ENCODE results near the gene OLFM1. TPM values are rescaled to one million over a fixed set of nuclear protein-coding genes. Genes with fewer than 3 reads are reported as not detected.
"Not testable (repeated sequence)": the region's sequence is repeated elsewhere in the genome, so short reads cannot be mapped to it uniquely, and the experiment has no call there.

Gene OLFM1
- total RNA-seq, 1 donor from 2014 or later = 0.47 TPM

- Mint-ChIP-seq H3K27ac (no peak overlapping the region), H3K27me3 (ENCODE audit: insufficient read depth) (no peaks in the 10 kb centered on the region), H3K4me3 (no peak overlapping the region), H3K9me3 (no peaks in the 10 kb centered on the region), H3K4me1 (ENCODE audit: low read depth) (no peaks in the 10 kb centered on the region), H3K36me3 (ENCODE audit: low read depth) (no peaks in the 10 kb centered on the region)
- DNase-seq (ENCODE audit: low spot score) = no peak
- intact Hi-C loops (cut with micrococcal nuclease) = no loop called here
Observed at GRCh38 chr9:135146241-135146640, 58.8 kb downstream of the OLFM1 start.

GRCh38 chr9:135146766-135147473 lies 59.5 kb downstream of the OLFM1 start:
- H3K4me3 Mint-ChIP-seq = no peak overlapping the region
- no peaks in the 10 kb centered on the region for H3K27me3 Mint-ChIP-seq (ENCODE audit: insufficient read depth)
- no peaks in the 10 kb centered on the region for H3K36me3 Mint-ChIP-seq (ENCODE audit: low read depth)
- no peak for DNase-seq (ENCODE audit: low spot score)
- H3K9me3 Mint-ChIP-seq = no peaks in the 10 kb centered on the region
- intact Hi-C loops (cut with micrococcal nuclease) = no loop called here
- H3K4me1 Mint-ChIP-seq (ENCODE audit: low read depth) = no peaks in the 10 kb centered on the region
- no peak overlapping the region for H3K27ac Mint-ChIP-seq

GRCh38 chr9:135147474-135147805 lies 60.0 kb downstream of the OLFM1 start:
- Mint-ChIP-seq H3K27ac (no peak overlapping the region), H3K4me1 (ENCODE audit: low read depth) (no peaks in the 10 kb centered on the region), H3K36me3 (ENCODE audit: low read depth) (no peaks in the 10 kb centered on the region), H3K4me3 (no peak overlapping the region), H3K27me3 (ENCODE audit: insufficient read depth) (no peaks in the 10 kb centered on the region), H3K9me3 (no peaks in the 10 kb centered on the region)
- no peak for DNase-seq (ENCODE audit: low spot score)
- intact Hi-C loops (cut with micrococcal nuclease) = no loop called here

- intact Hi-C loops (cut with micrococcal nuclease) = no loop called here
- Mint-ChIP-seq H3K27ac (no peak overlapping the region), H3K4me3 (no peak overlapping the region), H3K4me1 (ENCODE audit: low read depth) (no peaks in the 10 kb centered on the region), H3K27me3 (ENCODE audit: insufficient read depth) (no peaks in the 10 kb centered on the region), H3K36me3 (ENCODE audit: low read depth) (no peaks in the 10 kb centered on the region), H3K9me3 (no peaks in the 10 kb centered on the region)
- no peak for DNase-seq (ENCODE audit: low spot score)
Observed at GRCh38 chr9:135147938-135148337, 60.5 kb downstream of the OLFM1 start.

- no peak for DNase-seq (ENCODE audit: low spot score)
- no peaks in the 10 kb centered on the region for H3K4me1 Mint-ChIP-seq (ENCODE audit: low read depth)
- intact Hi-C loops (cut with micrococcal nuclease) = no loop called here
- H3K4me3 Mint-ChIP-seq = no peak overlapping the region
- no peaks in the 10 kb centered on the region for H3K36me3 Mint-ChIP-seq (ENCODE audit: low read depth)
- no peak overlapping the region for H3K27ac Mint-ChIP-seq
- no peaks in the 10 kb centered on the region for H3K27me3 Mint-ChIP-seq (ENCODE audit: insufficient read depth)
- no peaks in the 10 kb centered on the region for H3K9me3 Mint-ChIP-seq
Observed at GRCh38 chr9:135148386-135148785, 60.9 kb downstream of the OLFM1 start.

- DNase-seq (ENCODE audit: low spot score); H3K4me1 Mint-ChIP-seq (ENCODE audit: low read depth); H3K36me3 Mint-ChIP-seq (ENCODE audit: low read depth); H3K4me3 Mint-ChIP-seq; H3K27me3 Mint-ChIP-seq (ENCODE audit: insufficient read depth); H3K27ac Mint-ChIP-seq; intact Hi-C loops (cut with micrococcal nuclease); H3K9me3 Mint-ChIP-seq: not testable (repeated sequence)
Observed at GRCh38 chr9:135149901-135150300, 62.4 kb downstream of the OLFM1 start.

GRCh38 chr9:135150981-135151380 lies 63.5 kb downstream of the OLFM1 start:
- H3K27ac Mint-ChIP-seq = no peak overlapping the region
- no peak overlapping the region for H3K4me3 Mint-ChIP-seq
- no peaks in the 10 kb centered on the region for H3K27me3 Mint-ChIP-seq (ENCODE audit: insufficient read depth)
- DNase-seq (ENCODE audit: low spot score) = no peak
- no peaks in the 10 kb centered on the region for H3K9me3 Mint-ChIP-seq
- H3K36me3 Mint-ChIP-seq (ENCODE audit: low read depth) = no peaks in the 10 kb centered on the region
- H3K4me1 Mint-ChIP-seq (ENCODE audit: low read depth) = no peaks in the 10 kb centered on the region
- intact Hi-C loops (cut with micrococcal nuclease) = no loop called here

GRCh38 chr9:135151757-135152613 lies 64.5 kb downstream of the OLFM1 start:
- Mint-ChIP-seq H3K4me1 (ENCODE audit: low read depth) (no peaks in the 10 kb centered on the region), H3K4me3 (no peak overlapping the region), H3K36me3 (ENCODE audit: low read depth) (no peaks in the 10 kb centered on the region), H3K9me3 (no peaks in the 10 kb centered on the region), H3K27me3 (ENCODE audit: insufficient read depth) (no peaks in the 10 kb centered on the region), H3K27ac (no peak overlapping the region)
- DNase-seq (ENCODE audit: low spot score) = no peak
- intact Hi-C loops (cut with micrococcal nuclease) = no loop called here

- H3K4me1 Mint-ChIP-seq (ENCODE audit: low read depth) = no peaks in the 10 kb centered on the region
- no peak overlapping the region for H3K27ac Mint-ChIP-seq
- H3K27me3 Mint-ChIP-seq (ENCODE audit: insufficient read depth) = no peaks in the 10 kb centered on the region
- DNase-seq (ENCODE audit: low spot score) = no peak
- H3K9me3 Mint-ChIP-seq = no peaks in the 10 kb centered on the region
- no peak overlapping the region for H3K4me3 Mint-ChIP-seq
- no peaks in the 10 kb centered on the region for H3K36me3 Mint-ChIP-seq (ENCODE audit: low read depth)
- intact Hi-C loops (cut with micrococcal nuclease) = no loop called here
Observed at GRCh38 chr9:135152614-135153334, 65.3 kb downstream of the OLFM1 start.

- no peak for DNase-seq (ENCODE audit: low spot score)
- H3K4me3 Mint-ChIP-seq = no peak overlapping the region
Observed at GRCh38 chr9:135154050-135154615, 66.7 kb downstream of the OLFM1 start.

GRCh38 chr9:135155396-135155795 lies 67.9 kb downstream of the OLFM1 start:
- no peak for DNase-seq (ENCODE audit: low spot score)
- intact Hi-C loops (cut with micrococcal nuclease) = no loop called here
- Mint-ChIP-seq H3K36me3 (ENCODE audit: low read depth) (no peaks in the 10 kb centered on the region), H3K4me3 (no peak overlapping the region), H3K27me3 (ENCODE audit: insufficient read depth) (no peaks in the 10 kb centered on the region), H3K9me3 (no peaks in the 10 kb centered on the region), H3K27ac (no peak overlapping the region), H3K4me1 (ENCODE audit: low read depth) (no peaks in the 10 kb centered on the region)

More at GRCh38 chr9:135154050-135154615, 66.7 kb downstream of the OLFM1 start:
- Mint-ChIP-seq H3K27me3 (ENCODE audit: insufficient read depth) (no peaks in the 10 kb centered on the region), H3K36me3 (ENCODE audit: low read depth) (no peaks in the 10 kb centered on the region), H3K4me1 (ENCODE audit: low read depth) (no peaks in the 10 kb centered on the region), H3K27ac (no peak overlapping the region), H3K9me3 (no peaks in the 10 kb centered on the region)
- intact Hi-C loops (cut with micrococcal nuclease) = no loop called here

GRCh38 chr9:135156525-135157510 lies 69.3 kb downstream of the OLFM1 start:
- no peaks in the 10 kb centered on the region for H3K4me1 Mint-ChIP-seq (ENCODE audit: low read depth)
- H3K4me3 Mint-ChIP-seq = no peak overlapping the region
- no peaks in the 10 kb centered on the region for H3K9me3 Mint-ChIP-seq
- H3K27ac Mint-ChIP-seq = no peak overlapping the region
- DNase-seq (ENCODE audit: low spot score) = peak; percentile 3
- H3K36me3 Mint-ChIP-seq (ENCODE audit: low read depth) = no peaks in the 10 kb centered on the region
- no peaks in the 10 kb centered on the region for H3K27me3 Mint-ChIP-seq (ENCODE audit: insufficient read depth)
- intact Hi-C loops (cut with micrococcal nuclease) = no loop called here

All from activated T-helper 1 cell treated with anti-CD3 and anti-CD28 coated beads, Interleukin-12 subunit alpha, Interleukin-12 subunit beta, Interleukin-2, Interleukin-4 antibody, amounts not matched to agents 30 ng/mL and 10 ng/mL and 1 ng/mL, durations not matched to agents 14 hours and 24 hours and 36 hours (primary cell).